ENCODE measurements around the gene NXT1.

GRCh38 chr20:23301436-23302050, 49.0 kb upstream of the NXT1 start:
- TF ChIP-seq, protein P1, sequence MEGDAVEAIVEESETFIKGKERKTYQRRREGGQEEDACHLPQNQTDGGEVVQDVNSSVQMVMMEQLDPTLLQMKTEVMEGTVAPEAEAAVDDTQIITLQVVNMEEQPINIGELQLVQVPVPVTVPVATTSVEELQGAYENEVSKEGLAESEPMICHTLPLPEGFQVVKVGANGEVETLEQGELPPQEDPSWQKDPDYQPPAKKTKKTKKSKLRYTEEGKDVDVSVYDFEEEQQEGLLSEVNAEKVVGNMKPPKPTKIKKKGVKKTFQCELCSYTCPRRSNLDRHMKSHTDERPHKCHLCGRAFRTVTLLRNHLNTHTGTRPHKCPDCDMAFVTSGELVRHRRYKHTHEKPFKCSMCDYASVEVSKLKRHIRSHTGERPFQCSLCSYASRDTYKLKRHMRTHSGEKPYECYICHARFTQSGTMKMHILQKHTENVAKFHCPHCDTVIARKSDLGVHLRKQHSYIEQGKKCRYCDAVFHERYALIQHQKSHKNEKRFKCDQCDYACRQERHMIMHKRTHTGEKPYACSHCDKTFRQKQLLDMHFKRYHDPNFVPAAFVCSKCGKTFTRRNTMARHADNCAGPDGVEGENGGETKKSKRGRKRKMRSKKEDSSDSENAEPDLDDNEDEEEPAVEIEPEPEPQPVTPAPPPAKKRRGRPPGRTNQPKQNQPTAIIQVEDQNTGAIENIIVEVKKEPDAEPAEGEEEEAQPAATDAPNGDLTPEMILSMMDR (conservative IDR thresholded peaks at IDR 0.05; ENCODE audit: low read length), result no peak
- no peak for TF ChIP-seq EZH2phosphoT487 (IDR thresholded peaks at IDR 0.05; ENCODE audit: borderline replicate concordance, low read depth, low read length)
